Common myeloid progenitor, CD34-positive (primary cell): ENCODE results near the gene FAM53A.

Experiments
- CTCF ChIA-PET: fragments of 350-600 bp; sonication (Branson Sonifier 250); formaldehyde crosslinking; loops from one replicate; lab custom pipeline; 2021; ENCODE audit warnings: antibody characterized with exemption; lab: Charles Lee
- POLR2A ChIA-PET: fragments of 350-600 bp; sonication (Branson Sonifier 250); formaldehyde crosslinking; loops from one replicate; lab custom pipeline; 2021; ENCODE audit warnings: antibody characterized with exemption; lab: Charles Lee
- DNase-seq, 3 donors: peaks; one replicate each; pipeline versions ENCODE4 v3.0.0 to v3.0.0-alpha.2; 2013
- H3K27ac ChIP-seq, 2 experiments: 1 replicate in 1 of 2; 2 replicates in 1 of 2; pipeline ENCODE4 v1.7.0; 2013; ENCODE audit warnings: inconsistent platforms in 2 of 2, low read length in 2 of 2, mild to moderate bottlenecking in 2 of 2, low read depth in 1 of 2, moderate library complexity in 1 of 2; ENCODE audit not compliant: severe bottlenecking in 2 of 2, insufficient read depth in 1 of 2, poor library complexity in 1 of 2
- H3K27me3 ChIP-seq, 5 experiments: replicated peaks in 2 of 5; 1 replicate in 3 of 5; 2 replicates in 2 of 5; pipeline versions ENCODE4 v1.6.1 to v1.7.0; 2013; ENCODE audit warnings: low read length in 4 of 5, mild to moderate bottlenecking in 2 of 5, moderate library complexity in 2 of 5, inconsistent platforms in 1 of 5; ENCODE audit not compliant: insufficient read depth in 5 of 5, control insufficient read depth in 4 of 5
- H3K36me3 ChIP-seq, 4 experiments: 1 replicate in 2 of 4; 2 replicates in 2 of 4; pipeline versions ENCODE4 v1.6.1 to v1.7.0; 2013; ENCODE audit warnings: low read length in 3 of 4, control low read depth in 1 of 4, mild to moderate bottlenecking in 1 of 4; ENCODE audit not compliant: control insufficient read depth in 4 of 4, insufficient read depth in 4 of 4
- H3K4me1 ChIP-seq, 4 experiments: 1 replicate in 3 of 4; 2 replicates in 1 of 4; pipeline versions ENCODE4 v1.6.1 to v1.7.1; 2013; ENCODE audit warnings: low read length in 3 of 4, mild to moderate bottlenecking in 3 of 4, control low read depth in 1 of 4, inconsistent platforms in 1 of 4, moderate library complexity in 1 of 4; ENCODE audit not compliant: control insufficient read depth in 4 of 4, insufficient read depth in 4 of 4; ENCODE audit errors: control extremely low read depth in 1 of 4
- H3K4me3 ChIP-seq, 7 experiments: 1 replicate in 4 of 7; 2 replicates in 3 of 7; pipeline versions ENCODE4 v1.5.1 to v1.7.0; 2013; ENCODE audit warnings: mild to moderate bottlenecking in 7 of 7, low read length in 6 of 7, moderate library complexity in 6 of 7, inconsistent platforms in 2 of 7, low read depth in 2 of 7, control low read depth in 1 of 7; ENCODE audit not compliant: insufficient read depth in 4 of 7, control insufficient read depth in 1 of 7; ENCODE audit errors: extremely low read depth in 1 of 7
- H3K9me3 ChIP-seq, 5 experiments: 1 replicate in 4 of 5; 2 replicates in 1 of 5; pipeline versions ENCODE4 v1.6.1 to v1.7.1; 2013; ENCODE audit warnings: low read length in 4 of 5, mild to moderate bottlenecking in 2 of 5, inconsistent platforms in 1 of 5, low read depth in 1 of 5, moderate library complexity in 1 of 5; ENCODE audit not compliant: control insufficient read depth in 4 of 5, insufficient read depth in 2 of 5; ENCODE audit errors: control extremely low read depth in 1 of 5
- WGBS: methylation state at CpG from one replicate; pipeline ENCODE4 v1.1.5; 2013; ENCODE audit not compliant: insufficient coverage; 5-methylcytosine and 5-hydroxymethylcytosine counted together

FAM53A gene

GRCh38 chr4:1727117-1728031 lies 43.3 kb upstream of the FAM53A start:
- no peaks in the 10 kb centered on the region for H3K27me3 ChIP-seq
- no peaks in the 10 kb centered on the region for H3K9me3 ChIP-seq
- CTCF ChIA-PET, result interaction anchor here (1.5 to 18.1 kb wide), 5 partner anchors 9 to 378 kb away, joined by 3 to 705 read pairs (median 23); partner anchors contain the start of gene SLBP
- peaks cover 13 to 73% (median 36%) of the 10 kb centered on the region in 4 experiments for H3K36me3 ChIP-seq
- peak; percentile 47 to 69 (median 64) for DNase-seq
- peak overlapping the region; percentile 25 to 68 for H3K27ac ChIP-seq
- WGBS, result 16% methylated on average over 17 of the region's 18 CpGs
- H3K4me1 ChIP-seq, result peaks cover 9 to 75% (median 68%) of the 10 kb centered on the region in 4 experiments
- H3K4me3 ChIP-seq, result peak overlapping the region in 5 of 7 experiments; percentile 13 to 70 (median 48)
- POLR2A ChIA-PET, result interaction anchor here (0.9 to 4.2 kb wide), 3 partner anchors 9 to 34 kb away, joined by 3 to 19 read pairs (median 9); partner anchors contain the start of gene SLBP

- Histone ChIP-seq H3K9me3 (no peaks in the 10 kb centered on the region), H3K27ac (peak overlapping the region; percentile 59 to 68), H3K27me3 (no peaks in the 10 kb centered on the region), H3K4me3 (peak overlapping the region in 4 of 7 experiments; percentile 20 to 70 (median 40)), H3K4me1 (peaks cover 12 to 83% (median 75%) of the 10 kb centered on the region in 4 experiments), H3K36me3 (peaks cover 12 to 65% (median 29%) of the 10 kb centered on the region in 4 experiments)
- ChIA-PET POLR2A (interaction anchor here (0.8 to 4.2 kb wide), 3 partner anchors 11 to 33 kb away, joined by 3 to 19 read pairs (median 9); partner anchors contain the start of gene SLBP), CTCF (interaction anchor here (0.7 to 18.1 kb wide), 7 partner anchors 15 to 377 kb away, joined by 3 to 705 read pairs (median 4); partner anchors contain the start of gene SLBP)
- DNase-seq, result peak; percentile 87 to 93 (median 90)
- WGBS, result 53% methylated on average over 13 of the region's 17 CpGs
Observed at GRCh38 chr4:1726146-1726934, 42.2 kb upstream of the FAM53A start.

GRCh38 chr4:1725521-1725920 lies 41.4 kb upstream of the FAM53A start:
- ChIA-PET CTCF (interaction anchor here (1.0 to 18.1 kb wide), 3 partner anchors 15 to 24 kb away, joined by 7 to 705 read pairs (median 23); partner anchors contain the start of gene SLBP), POLR2A (interaction anchor here (0.6 to 4.2 kb wide), 4 partner anchors 13 to 1428 kb away, joined by 3 to 19 read pairs (median 6); partner anchors contain the start of gene SLBP)
- whole genome bisulfite sequencing, result 92% methylated on average over 7 of the region's 10 CpGs
- H3K4me3 ChIP-seq, result peak overlapping the region in 3 of 7 experiments; percentile 20 to 70 (median 28)
- peak overlapping the region; percentile 53 to 59 for H3K27ac ChIP-seq
- H3K36me3 ChIP-seq, result peaks cover 4 to 57% (median 23%) of the 10 kb centered on the region in 4 experiments
- H3K4me1 ChIP-seq, result peaks cover 12 to 82% (median 76%) of the 10 kb centered on the region in 4 experiments
- DNase-seq, result no peak
- H3K27me3 ChIP-seq, result no peaks in the 10 kb centered on the region
- H3K9me3 ChIP-seq, result no peaks in the 10 kb centered on the region

GRCh38 chr4:1723131-1723801 lies 39.2 kb upstream of the FAM53A start:
- Histone ChIP-seq H3K4me3 (peak overlapping the region; percentile 38 to 95 (median 79)), H3K36me3 (peaks cover 0 to 47% (median 7%) of the 10 kb centered on the region in 4 experiments), H3K27me3 (no peaks in the 10 kb centered on the region), H3K4me1 (peaks cover 12 to 86% (median 78%) of the 10 kb centered on the region in 4 experiments), H3K27ac (peak overlapping the region; percentile 82 to 84), H3K9me3 (no peaks in the 10 kb centered on the region)
- CTCF ChIA-PET, result interaction anchor here (1.3 to 18.1 kb wide), 4 partner anchors 8 to 40 kb away, joined by 4 to 705 read pairs (median 14); partner anchors contain the start of gene SLBP
- peak; percentile 84 to 98 (median 97) for DNase-seq
- 10% methylated on average over 11 of the region's 12 CpGs for WGBS
- POLR2A ChIA-PET, result interaction anchor here (1.0 to 2.4 kb wide), 6 partner anchors 8 to 32 kb away, joined by 3 to 22 read pairs (median 6); partner anchors contain the start of gene SLBP

- no peaks in the 10 kb centered on the region for H3K9me3 ChIP-seq
- ChIA-PET CTCF (interaction anchor here (1.3 to 18.1 kb wide), 4 partner anchors 9 to 40 kb away, joined by 4 to 705 read pairs (median 14); partner anchors contain the start of gene SLBP), POLR2A (interaction anchor here (0.6 to 2.4 kb wide), 6 partner anchors 11 to 43 kb away, joined by 3 to 22 read pairs (median 5); partner anchors contain the start of gene SLBP)
- WGBS, result 50% methylated on average over 13 of the region's 18 CpGs
- peak overlapping the region; percentile 74 to 84 for H3K27ac ChIP-seq
- H3K36me3 ChIP-seq, result peaks cover 0 to 47% (median 8%) of the 10 kb centered on the region in 4 experiments
- H3K4me3 ChIP-seq, result peak overlapping the region in 6 of 7 experiments; percentile 54 to 95 (median 82)
- no peak for DNase-seq
- H3K27me3 ChIP-seq, result no peaks in the 10 kb centered on the region
- peaks cover 12 to 81% (median 73%) of the 10 kb centered on the region in 4 experiments for H3K4me1 ChIP-seq
Observed at GRCh38 chr4:1722551-1723118, 38.5 kb upstream of the FAM53A start.
